ENCODE results near the gene DCAF4L1.

- TF ChIP-seq EZH2 (IDR thresholded peaks at IDR 0.05; ENCODE audit: borderline replicate concordance, low read depth, low read length, poor library complexity, severe bottlenecking): no peak
- no peak for TF ChIP-seq CTCF (conservative IDR thresholded peaks at IDR 0.05; ENCODE audit: low read depth, low read length)
Measured at GRCh38 chr4:41975341-41975740, 6.2 kb upstream of the DCAF4L1 start.

Data from A673 (cell line).